GM08714 (cell line): ENCODE data around the gene STX11.
"Not testable (repeated sequence)": the region's sequence is repeated elsewhere in the genome, so short reads cannot be mapped to it uniquely, and the experiment has no call there.

ENCODE experiments used
- H3K4me3 ChIP-seq: fragments of 200-500 bp; sonication (Bioruptor generic); 2 replicates; pipeline ENCODE4 v1.5.1; 2014; ENCODE audit warnings: mild to moderate bottlenecking, low read length, inconsistent platforms
- ZNF274 ChIP-seq: IDR thresholded peaks from 2 replicates; pipeline ENCODE4 v1.6.1; 2012; ENCODE audit warnings: mild to moderate bottlenecking, low read depth, low read length

Gene STX11

GRCh38 chr6:144177726-144178125 is 27.4 kb downstream of the STX11 start:
- no peak for TF ChIP-seq ZNF274

DNA sequence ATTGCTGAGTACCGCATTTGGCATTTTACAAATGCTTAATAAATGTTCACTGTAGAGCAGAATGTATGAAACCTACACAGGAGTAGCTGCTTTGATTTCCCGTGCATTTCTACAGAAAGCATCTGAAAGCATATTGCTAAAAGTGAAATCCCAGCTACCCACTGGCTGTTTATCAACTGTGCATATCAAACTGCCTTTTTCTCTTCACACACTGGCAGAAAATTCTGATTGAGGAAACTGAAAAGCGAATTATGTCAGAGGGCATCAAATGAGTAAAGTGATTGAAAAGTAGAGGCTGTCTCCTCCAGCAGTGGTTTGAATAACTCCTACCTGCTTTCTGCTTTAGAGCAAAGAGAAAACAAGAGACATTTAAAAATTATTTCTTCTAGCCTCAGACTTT is 28.0 kb downstream of the STX11 start:
- TF ChIP-seq ZNF274: no peak
- H3K4me3 ChIP-seq: no peak overlapping the region

More at GRCh38 chr6:144177726-144178125, 27.4 kb downstream of the STX11 start:
- no peak overlapping the region for H3K4me3 ChIP-seq

- no peak for TF ChIP-seq ZNF274
- no peak overlapping the region for H3K4me3 ChIP-seq
These were observed 28.9 kb downstream of the STX11 start for GRCh38 chr6:144179237-144179636.

- TF ChIP-seq ZNF274: no peak
- no peak overlapping the region for H3K4me3 ChIP-seq
These were observed 29.5 kb downstream of the STX11 start for GRCh38 chr6:144179828-144180227.

GRCh38 chr6:144180354-144180753 is 30.0 kb downstream of the STX11 start:
- not testable (repeated sequence) for H3K4me3 ChIP-seq

GRCh38 chr6:144181639-144182038 is 31.3 kb downstream of the STX11 start:
- H3K4me3 ChIP-seq: no peak overlapping the region
- TF ChIP-seq ZNF274: no peak

- not testable (repeated sequence) for H3K4me3 ChIP-seq
These were observed 33.9 kb downstream of the STX11 start for GRCh38 chr6:144184186-144184585.

DNA sequence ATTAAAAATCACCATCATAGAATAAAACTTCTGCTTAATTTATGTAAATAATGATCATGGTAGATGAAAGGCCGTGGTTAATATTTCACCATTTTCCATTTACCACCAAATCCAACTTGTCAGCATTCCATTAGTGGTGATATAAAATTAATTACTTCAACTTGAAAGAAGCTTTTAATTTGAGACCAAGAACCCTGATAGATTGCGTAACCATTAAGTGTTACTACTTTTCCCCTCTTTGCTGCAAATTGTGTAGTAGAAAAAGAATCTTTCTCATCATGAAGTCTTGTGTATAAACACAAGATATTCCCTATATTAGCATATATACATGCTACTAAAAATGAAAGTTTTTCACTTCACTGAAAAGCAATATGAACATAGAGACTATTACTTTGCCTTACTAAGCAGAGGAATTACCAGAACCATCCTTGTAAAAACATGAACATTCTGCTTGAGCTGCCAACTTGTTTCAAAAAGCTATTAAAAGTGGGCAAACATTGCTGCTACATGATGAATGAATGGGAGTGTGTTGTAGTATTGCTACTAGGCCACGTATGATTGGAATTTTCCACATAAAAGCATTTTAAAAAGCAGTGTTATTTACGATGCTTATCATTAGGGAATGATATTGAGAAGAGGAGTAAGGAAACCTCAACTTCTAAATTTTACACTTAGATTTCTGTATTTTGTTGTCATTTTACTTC is 35.0 kb downstream of the STX11 start:
- no peak overlapping the region for H3K4me3 ChIP-seq
- TF ChIP-seq ZNF274: no peak

- TF ChIP-seq ZNF274: no peak
- no peak overlapping the region for H3K4me3 ChIP-seq
These were observed 36.7 kb downstream of the STX11 start for GRCh38 chr6:144186817-144187625.

DNA sequence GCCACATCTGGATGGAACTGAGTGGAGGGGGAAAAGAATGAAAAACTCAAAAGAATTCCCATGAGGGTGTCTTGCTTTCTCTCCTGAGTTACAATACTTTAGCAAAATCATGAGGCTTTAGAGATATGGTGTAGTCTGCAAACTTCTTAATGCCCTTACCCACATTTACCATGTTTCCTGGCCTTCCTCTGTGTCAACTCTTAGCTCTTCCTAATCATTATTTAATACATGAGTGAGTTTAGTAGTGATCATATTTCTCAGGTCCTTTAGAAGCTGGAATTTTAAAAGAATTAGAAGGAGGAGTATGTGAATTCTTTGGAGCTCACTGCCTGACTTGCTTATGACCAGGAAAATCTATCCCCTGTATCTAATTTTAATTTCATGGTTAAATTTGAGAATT is 39.0 kb downstream of the STX11 start:
- no peak for TF ChIP-seq ZNF274
- H3K4me3 ChIP-seq: no peak overlapping the region

DNA sequence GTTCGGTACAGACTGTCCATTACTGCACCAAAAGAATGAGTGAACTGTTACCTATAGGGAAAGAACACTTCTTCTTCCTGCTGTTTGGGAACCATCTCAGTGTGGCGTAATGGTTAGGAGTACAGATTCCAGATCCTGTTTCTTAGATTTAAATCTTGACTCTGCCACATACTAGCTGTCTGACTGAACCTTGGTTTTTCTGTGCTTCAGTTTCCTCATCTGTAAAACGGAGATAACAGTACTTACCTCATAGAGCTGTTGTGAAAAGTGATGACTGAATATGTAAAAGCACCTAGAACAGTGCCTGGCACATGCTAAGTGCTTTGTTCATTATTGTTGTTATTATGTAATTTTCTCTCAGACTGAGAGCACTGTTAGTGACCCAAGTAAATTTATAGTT is 39.8 kb downstream of the STX11 start:
- TF ChIP-seq ZNF274: no peak
- H3K4me3 ChIP-seq: no peak overlapping the region

DNA sequence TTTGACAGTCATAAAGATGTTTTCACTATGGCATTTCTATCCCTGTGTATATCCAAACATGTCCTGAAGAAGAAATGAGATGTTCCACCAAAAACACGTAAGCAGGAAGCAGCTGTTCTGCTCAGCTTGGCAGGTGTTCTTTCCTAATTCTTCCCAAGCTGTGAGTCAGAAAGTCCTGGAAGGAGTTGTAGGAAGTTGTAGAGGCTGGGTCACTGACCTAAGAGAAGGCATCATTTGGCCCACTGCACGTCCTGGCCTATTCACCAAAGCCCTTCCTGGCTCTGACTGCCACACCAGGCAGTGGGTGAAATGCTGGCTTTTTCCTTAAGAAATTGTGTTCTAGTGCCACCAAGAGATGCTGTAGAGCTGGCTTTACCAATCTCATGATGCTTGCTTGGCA is 40.3 kb downstream of the STX11 start:
- no peak for TF ChIP-seq ZNF274

DNA sequence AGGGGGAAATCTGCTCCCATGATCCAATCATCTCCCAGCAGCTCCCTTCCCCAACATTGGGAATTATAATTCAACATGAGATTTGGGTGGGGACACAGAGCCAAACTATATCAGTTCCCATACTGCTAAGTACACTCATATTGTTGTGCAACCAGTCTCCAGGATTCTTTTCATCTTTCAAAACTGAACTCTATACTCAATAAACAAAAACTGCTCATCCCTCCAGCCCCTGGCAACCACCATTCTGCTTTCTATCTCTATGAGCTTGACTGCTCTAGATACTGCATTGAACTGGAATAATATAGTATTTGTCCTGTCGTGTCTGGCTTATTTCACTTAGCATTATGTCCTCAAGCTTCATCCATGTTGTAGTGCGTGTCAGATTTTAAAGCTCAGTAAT is 42.9 kb downstream of the STX11 start:
- TF ChIP-seq ZNF274: no peak
- H3K4me3 ChIP-seq: no peak overlapping the region

More for the DNA sequence above, 40.3 kb downstream of the STX11 start:
- no peak overlapping the region for H3K4me3 ChIP-seq

DNA sequence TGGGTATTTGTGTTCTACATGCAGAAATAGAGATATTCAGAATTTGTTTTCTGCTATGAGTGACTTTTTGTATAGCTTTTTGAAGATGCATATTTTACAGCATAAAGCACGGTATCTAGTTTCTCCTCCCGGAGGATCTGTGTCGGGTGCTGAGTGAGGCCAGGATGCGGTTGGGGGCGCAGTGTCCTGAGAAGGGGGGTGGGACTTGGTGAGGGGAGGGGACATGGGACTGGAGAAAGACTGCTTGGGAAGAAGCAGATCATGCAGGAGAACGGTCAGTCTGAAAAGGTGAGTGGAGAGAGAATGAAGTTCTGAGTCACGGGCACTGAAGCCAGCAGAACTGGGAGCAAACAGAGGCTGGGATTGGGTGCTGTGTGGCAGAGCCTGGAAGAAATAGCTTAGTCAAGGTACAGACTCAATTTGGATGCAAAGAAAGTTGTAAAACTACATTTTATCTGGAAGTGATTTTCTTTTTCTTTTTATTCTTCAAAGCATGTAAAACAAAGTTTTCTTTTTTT is 44.0 kb downstream of the STX11 start:
- TF ChIP-seq ZNF274: no peak
- no peak overlapping the region for H3K4me3 ChIP-seq

- no peak overlapping the region for H3K4me3 ChIP-seq
- no peak for TF ChIP-seq ZNF274
These were observed 45.5 kb downstream of the STX11 start for GRCh38 chr6:144195671-144196270.
